NCI-H1436 (cell line): ENCODE measurements around the gene MEIS3.
"Not testable (repeated sequence)": the region's sequence is repeated elsewhere in the genome, so short reads cannot be mapped to it uniquely, and the experiment has no call there.

Source experiments
- DNase-seq: peaks from one replicate; lab custom pipeline; 2025; lab: John Stamatoyannopoulos, UW

The MEIS3 gene

DNA sequence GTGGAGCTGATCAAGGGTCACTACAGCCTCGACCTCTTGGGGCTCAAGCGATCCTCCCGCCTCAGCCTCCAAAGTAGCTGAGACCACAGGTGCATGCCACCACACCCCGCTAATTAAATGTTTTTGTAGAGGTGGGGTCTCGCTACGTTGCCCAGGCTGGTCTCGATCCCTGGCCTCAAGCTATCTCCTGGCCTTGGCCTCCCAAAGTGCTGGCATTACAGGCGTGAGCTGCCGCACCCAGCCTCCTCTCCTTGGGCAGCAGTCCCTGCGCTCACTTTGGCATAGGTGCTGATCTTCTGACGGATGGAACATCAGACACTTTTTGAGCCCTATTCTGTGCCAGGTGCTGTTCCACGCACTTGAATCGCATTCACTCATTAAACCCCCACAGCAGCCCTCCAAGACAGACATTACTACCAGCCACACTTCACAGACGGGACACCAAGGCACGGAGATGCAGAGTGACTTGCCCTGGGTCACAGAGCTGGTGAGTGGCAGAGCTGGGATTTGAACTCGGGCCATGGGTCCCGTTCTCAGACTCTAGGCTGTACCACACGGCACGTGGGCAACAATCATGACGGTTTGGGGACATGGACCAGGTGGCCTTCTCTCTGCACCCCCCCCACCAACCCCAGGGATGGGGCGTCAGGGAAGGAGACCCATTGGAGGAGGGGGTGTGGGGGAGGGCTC lies 3.2 kb downstream of the MEIS3 start:
- DNase-seq: no peak

DNA sequence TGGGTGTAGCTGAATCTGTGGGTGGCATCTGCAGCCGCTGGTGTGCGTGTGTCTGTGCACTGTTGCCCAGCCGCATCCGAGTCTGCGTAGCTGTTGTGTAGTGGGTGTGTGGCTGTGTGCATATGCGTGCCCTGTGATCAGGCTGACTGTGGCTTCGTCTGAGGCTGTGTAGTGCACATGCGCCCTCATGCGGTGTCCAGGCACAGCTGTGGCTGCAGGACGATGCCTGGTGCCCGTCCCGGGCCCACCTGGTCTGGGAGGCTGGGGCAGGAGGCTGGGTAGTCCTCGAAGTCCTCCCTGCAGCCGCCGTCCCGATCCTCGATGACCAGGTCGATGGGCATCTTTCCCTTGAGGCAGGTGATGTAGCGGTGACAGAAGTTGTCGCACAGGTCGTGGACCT lies 4.9 kb downstream of the MEIS3 start:
- DNase-seq: no peak

DNA sequence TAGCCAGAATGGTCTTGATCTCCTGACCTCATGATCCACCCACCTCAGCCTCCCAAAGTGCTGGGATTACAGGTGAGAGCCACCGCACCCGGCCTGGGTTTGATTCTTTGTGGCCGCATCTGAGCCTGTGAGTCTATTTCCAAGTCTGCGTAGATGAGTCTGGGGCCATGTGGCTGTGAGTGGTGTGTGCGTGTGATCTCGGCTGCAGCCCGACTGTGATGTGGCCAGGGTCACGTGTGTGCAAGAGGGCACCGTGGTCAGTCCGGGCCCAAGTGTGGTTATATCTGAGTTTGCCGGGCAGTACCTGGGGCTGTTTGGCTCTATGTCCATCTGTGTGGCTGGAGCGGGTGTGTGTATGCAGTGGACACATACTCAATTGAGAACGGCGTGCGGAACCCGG lies 5.4 kb downstream of the MEIS3 start:
- no peak for DNase-seq

DNA sequence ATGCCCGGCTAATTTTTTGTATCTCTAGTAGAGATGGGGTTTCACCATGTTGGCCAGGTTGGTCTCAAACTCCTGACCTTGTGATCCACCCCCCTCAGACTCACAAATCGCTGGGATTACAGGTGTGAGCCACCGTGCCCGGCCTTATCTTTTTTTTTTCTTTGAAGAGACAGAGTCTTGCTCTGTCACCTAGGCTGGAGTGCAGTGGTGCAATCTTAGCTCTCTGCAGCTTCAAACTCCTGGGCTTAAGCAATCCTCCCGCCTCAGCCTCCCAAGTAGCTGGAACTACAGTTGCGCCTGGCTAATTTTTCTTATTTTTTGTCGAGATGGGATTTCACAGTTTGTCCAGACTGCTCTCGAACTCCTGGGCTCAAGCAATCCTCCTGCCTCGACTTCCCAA lies 7.6 kb downstream of the MEIS3 start:
- DNase-seq: not testable (repeated sequence)

DNA sequence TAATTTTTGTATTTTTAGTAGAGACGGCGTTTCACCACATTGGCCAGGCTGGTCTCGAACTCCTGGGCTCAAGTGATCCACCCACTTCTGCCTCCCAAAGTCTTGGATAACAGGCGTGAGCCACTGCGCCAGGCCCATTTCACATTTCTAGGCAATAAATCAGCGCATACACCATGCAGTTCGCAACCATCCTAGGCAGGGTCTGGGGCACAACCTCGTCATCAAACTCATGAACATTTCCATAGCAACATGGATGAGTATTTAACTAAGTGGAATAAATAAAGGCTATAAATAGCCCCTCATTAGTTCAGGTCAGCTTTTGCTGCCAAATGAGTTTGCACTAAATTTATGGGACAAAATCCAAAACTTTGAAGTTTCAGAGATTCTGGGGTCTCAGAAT lies 8.2 kb downstream of the MEIS3 start:
- DNase-seq: no peak

DNA sequence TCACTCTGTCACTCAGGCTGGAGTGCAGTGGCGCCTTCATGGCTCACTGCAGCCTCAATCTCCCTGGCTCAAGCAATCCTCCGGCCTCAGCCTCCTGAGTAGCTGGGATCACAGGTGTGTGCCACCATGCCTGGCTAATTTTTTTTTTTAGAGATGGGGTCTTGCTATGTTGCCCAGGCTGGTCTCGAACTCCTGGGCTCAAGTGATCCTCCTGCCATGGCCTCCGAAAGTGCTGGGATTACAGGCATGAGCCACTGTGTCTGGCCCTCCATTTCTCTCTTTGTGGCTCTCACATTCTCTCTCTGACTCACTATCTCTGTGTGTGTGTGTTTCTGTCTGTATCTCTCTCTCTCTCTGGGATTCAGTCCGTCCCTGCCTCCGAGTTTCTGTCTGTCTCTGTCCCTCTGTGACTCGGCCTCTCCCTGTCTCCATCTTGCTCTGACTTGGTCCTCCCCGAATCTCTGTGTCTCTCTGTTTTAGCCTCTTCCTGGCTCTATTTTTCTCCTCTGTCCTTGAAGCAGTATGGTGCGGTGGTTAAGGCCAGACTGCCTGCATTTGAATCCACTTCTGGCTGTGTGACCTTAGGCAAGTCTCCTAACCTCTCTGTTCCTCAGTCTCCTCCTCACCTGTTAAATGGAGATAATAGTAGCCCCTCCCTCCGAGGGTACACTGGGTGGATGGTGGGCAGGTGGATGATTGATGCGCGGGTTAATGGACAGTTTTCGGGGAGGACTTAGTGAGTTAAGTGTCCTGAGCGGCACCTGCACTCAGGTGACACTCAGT lies 11.0 kb downstream of the MEIS3 start:
- DNase-seq: no peak

DNA sequence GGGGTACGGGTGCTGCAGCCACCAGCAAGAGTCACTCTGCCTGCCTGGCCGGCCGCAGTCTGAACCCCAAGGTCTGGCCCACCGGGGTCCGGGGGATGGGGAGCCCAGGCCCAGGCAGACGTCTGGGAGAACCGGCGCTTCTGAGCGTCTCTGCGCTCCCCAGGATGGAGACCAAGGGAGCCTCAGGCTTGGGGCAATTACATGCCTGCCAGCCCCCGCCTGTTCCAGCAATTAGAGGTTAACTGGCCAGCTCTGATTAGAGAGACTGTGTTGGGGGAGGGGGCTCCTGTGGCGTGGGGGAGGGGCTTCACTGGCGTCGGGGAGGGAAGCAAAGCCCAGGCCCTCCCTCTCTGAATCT lies 11.9 kb downstream of the MEIS3 start:
- DNase-seq: no peak

DNA sequence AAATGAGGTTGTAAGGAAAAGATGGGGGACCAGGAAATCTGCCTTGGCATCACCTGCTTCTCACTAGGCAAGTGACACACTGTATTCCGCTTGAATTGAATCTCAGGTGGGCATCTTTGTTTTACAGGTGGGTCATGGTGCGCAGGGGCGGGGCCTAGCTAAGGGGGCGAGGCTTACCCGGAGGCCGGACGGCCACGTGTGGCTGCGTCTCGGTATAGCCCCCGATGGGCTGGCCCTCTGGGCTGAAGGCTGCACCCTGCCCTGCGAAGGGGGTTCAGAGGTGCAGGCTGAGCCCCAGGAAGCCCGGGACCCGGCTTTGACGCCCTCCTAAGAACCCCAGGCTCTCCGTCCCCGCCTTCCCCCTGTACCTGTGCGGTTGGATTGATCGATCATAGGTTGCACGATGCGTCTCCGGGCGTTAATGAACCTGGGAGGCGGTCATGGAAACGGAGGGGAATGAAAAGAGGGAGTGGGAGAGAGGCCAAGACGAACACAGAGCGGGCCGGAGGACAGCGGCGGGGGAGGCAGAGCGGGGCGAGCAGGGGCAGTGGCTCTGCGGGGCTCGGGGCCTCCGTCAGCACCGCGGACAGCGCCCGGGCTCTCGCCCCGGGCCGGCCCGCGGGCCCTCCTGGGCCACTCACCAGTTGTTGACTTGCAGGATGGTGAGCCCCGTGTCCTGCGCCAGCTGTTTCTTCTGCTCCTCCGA lies 12.5 kb downstream of the MEIS3 start:
- no peak for DNase-seq

DNA sequence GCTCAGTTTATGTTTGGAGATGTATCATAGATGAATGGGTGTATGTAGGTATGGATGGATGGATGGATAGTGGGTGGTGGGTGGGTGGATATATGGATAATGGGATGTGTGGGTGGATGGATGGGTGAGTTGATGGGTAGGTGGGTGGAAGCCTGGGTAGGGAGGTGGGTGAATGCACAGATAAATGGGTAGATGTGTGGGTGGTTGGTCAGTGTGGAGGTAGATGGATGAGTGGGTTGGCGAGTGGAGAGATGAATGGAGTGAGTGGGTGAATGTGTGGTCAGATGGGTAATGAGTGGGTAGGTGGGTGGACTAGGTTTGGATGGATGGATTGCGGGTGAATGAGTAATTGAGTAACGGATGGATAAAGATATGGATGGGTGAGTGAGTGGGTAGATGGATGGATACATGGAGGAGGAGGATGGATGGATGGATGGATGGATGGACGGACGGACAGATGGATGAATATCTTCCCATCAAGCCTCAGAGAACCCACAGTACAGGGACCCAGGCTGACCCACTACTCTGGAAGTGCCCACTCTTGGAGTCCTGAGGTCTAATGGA lies 13.4 kb downstream of the MEIS3 start:
- DNase-seq: no peak

DNA sequence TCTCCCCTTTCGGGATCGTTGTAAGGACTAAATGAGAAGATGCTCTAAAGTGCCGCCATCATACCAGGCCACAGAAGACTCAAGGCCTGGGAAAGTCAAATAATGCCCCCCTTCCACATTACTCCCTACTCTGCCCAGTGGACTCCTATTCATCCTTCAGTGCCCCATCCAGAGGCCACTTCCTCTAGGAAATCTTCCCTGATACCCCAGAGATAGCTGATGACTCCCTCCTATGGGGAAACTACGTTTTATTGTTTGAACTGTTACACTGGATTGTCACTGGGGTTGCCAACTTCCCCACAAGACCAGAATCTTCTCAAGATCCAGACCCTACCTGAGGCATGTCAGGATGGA lies 14.2 kb downstream of the MEIS3 start:
- DNase-seq: no peak

DNA sequence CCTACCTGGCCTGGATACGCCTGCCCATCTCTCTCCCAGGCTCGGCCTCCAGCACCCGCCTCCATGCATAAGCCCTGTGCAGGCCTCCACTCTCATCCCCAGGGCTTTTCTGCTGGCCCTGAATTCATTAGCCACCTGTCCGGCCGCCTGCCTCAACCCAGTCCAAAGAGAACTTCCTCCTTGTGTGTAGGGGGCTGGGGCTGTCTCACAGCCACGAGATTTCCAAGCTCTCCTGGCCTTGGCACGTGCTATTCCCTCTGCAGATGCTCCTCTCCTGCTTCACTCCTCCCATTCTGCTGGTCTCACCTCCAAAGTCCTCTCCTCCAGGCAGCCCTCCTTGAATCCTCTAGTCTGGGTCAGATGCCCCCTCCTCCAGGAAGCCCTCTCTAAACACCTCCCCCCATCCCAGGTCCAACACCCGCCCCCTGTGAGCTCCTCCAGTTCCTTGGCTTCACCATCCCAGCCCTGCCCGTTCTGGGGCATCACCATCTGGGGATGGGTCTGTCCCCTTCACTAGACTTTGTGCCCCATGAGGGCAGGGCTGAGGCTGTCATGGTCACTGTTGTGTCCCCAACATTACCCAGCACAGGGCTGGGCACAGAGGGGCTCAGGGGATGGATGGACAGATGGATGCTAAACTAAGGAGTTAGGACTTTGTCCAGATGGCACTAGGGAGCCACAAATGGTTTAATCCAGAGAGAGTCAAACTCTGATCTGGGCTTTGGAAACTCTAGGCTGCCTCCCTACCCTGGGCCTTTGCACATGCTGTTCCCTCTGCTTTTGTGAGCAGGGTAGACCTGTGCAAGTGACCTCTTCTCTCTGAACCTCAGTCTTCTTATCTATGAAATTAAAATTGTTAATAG lies 14.8 kb downstream of the MEIS3 start:
- no peak for DNase-seq

DNA sequence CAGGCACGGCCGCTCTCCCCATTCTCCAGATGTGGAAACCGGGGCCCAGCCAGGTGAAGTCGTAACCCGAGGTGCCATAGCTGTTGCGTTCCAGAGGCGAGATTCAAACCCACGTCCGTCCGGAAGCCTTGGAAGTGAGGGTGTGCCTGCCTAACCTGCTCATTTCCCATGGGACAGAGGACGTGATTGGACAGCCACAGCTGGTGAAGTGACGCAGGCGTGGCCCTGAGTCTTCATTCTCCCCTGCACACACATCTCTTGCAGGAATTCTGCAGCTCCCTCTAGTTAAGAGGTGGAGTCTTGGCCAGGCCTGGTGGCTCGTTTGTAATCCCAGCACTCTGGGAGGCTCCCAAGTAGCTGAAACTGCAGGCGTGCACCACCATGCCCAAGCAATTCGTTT lies 16.8 kb downstream of the MEIS3 start:
- no peak for DNase-seq

DNA sequence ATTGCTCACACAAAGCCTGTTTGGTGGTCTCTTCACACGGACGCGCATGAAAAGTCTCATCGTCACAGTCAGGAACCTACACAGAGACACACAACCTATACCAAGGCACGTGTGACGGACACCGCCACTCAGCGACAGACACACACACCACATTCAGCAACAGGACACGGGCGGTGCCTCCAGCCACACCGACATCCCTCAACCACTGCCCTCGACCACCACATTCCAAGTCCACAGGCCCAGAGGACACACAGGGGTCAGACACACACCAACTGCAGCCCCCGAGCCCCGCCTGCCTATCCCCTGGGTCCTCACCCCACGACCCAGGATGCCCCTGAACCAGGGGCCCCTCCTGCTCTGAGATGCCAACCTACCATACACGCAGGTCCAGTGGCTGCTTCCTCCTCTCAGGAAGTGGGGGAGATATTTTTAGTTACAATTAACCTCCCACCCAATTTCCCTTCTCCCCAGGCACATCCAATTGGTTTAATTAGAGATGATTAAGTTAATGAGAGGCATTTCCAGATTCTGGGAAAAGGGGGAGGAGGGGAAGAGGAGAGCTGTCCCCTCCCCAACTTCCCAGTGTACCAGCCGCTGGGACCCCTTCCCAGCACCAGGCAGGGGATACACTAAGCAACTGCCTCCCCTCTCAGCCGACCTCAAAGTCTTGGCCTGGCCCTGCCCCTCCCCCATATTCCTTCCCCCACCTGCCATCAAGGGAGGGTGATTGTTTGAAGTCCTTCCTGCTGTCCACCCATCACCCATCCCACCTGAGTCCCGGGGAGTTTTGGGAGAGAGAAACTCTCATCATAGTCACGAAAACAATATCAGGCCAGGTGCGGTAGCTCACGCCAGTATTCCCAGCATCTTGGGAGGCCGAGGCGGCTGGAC lies 20.4 kb downstream of the MEIS3 start:
- DNase-seq: no peak

DNA sequence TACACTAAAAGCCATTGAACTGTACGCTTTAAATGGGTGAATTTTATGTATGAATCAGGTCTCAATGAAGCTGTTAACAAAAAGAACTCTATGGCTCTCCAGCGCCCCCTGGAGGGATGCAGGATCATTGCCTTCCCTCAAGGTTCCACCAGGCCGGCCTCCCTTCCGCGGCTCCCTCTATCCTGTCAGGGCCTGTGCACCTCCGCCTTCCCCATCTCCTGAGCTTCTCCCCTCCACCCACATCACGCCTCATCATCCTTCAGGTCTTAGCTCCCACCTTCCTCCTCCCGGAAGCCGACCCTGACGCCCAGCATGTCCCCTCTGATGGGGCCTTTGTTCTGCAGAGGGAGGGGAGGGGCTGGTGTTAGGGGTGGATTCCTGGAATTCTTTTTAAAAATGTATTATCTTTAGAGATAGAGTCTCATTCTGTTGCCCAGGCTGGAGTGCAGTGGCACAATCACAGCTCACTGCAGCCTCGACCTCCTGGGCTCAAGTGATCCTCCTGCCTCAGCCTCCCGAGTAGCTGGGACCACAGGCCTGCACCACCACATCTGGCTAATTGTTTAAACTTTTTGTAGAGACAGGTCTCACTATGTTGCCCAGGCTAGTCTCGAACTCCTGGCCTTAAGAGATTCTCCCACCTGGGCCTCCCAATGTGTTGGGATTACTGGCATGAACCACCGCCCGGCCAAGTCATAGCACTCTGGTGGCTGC lies 27.7 kb downstream of the MEIS3 start:
- peak; percentile 67 for DNase-seq

DNA sequence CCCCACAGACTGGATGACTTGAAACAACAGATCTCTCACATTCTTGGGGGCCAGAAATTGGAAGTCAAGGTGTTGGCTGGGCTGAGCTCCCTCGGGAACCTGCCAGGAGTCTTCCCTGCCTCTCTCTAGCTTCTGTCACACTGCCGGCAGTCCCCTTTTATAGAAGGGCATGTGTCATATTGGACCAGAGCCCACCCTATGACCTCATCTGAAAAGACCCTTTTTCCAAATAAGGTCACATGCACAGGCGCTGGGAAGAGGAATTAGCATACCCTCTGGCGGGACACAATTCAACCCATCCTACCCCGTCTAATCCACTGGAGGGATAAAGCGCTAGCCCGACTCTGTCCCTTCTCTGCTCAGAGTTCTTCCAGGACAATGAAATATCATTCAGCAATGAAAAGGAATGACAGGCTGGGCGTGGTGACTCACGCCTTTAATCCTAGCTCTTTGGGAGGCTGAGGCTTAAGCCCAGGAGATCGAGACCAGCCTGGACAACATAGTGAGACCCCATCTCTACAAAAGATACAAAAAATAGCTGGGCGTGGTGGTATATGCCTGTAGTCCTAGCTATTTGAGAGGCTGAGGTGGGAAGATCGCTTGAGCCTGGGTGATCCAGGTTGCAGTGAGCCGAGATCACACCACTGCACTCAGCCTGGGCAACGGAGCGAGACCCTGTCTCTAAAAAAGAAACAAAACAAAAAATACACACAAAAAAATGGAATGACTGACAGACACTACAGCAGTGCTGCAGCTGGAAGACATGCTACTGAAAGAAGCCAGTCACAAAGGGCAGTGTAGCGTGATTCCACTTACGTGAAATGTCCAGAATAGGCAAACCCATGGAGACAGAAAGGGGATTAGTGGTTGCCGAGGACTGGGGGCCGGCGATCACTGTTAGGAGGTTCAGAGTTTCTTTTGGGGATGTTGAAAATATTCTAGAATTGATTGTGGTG lies 28.5 kb downstream of the MEIS3 start:
- DNase-seq: no peak

DNA sequence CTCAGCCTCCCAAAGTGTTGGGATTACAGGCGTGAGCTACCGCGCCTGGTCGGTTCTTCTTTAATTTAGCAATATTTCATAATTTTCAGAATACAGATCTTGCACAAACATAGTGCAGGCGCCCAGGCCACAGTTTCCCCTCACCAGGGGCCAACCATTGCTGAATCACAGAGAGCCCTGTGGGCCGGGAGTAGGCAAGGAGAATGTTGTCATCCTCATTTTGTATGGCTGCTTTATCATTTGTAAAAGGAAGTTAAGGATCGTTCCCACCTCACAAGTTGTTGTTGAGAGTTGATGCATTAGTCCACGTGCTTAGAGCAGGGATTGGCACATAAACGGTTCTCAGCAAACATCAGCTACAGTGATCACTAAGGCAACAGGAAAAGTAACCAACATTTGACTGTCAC lies 30.2 kb downstream of the MEIS3 start:
- no peak for DNase-seq

DNA sequence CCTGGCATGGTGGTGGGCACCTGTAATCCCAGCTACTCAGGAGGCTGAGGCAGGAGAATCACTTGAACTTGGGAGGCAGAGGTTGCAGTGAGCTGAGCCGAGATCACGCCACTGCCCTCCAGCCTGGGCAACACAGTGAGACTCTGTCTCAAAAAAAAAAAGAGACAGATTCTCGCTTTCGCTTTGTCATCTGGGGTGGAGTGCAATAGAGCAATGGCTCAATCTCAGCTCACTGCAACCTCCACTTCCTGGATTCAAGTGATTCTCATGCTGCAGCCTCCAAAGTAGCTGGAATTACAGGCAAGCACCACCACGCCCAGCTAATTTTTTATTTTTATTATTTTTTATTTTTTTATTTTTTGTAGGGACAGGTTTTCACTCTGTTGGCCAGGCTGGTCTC lies 30.6 kb downstream of the MEIS3 start:
- DNase-seq: not testable (repeated sequence)

DNA sequence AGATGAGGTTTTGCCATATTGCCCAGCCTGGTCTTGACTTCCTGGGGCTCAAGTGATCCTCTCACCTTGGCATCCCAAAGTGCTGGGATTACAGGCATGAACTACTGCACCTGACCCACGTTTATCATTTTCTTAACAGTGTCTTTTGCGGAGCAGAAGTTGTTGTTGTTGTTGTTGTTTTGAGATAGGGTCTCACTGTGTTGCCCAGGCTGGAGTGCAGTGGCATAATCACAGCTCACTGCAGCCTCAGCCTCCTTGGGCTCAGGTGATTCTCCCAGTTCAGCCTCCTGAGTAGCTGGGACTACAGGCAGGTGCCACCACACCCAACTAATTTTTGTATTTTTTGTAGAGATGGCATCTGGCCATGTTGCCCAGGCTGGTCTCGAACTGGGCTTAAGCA lies 31.7 kb downstream of the MEIS3 start:
- not testable (repeated sequence) for DNase-seq

DNA sequence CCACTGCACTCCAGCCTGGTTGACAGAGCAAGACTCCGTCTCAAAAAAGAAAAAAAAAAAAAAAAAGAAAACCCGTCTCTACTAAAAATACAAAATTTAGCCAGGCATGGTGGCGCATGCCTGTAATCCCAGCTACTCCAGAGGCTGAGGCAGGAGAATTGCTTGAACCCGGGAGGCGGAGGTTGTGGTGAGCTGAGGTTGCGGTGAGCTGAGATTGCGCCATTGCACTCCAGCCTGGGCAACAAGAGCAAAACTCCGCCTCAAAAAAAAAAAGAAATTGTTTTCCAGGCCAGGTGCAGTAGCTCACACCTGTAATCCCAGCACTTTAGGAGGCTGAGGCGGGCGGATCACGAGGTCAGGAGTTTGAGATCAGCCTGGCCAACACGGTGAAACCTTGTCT lies 32.7 kb downstream of the MEIS3 start:
- DNase-seq: not testable (repeated sequence)
